C4-2B (cell line): Measurements from ENCODE around the gene PRKCZ.

Experiments
- CTCF ChIP-seq: fragments of 450-650 bp; conservative IDR thresholded peaks from 2 replicates; pipeline ENCODE4 v1.5.1; 2017; ENCODE audit warnings: mild to moderate bottlenecking
- ZFX ChIP-seq: fragments of 450-650 bp; IDR thresholded peaks from 2 replicates; pipeline ENCODE4 v1.6.1; 2017

DNA sequence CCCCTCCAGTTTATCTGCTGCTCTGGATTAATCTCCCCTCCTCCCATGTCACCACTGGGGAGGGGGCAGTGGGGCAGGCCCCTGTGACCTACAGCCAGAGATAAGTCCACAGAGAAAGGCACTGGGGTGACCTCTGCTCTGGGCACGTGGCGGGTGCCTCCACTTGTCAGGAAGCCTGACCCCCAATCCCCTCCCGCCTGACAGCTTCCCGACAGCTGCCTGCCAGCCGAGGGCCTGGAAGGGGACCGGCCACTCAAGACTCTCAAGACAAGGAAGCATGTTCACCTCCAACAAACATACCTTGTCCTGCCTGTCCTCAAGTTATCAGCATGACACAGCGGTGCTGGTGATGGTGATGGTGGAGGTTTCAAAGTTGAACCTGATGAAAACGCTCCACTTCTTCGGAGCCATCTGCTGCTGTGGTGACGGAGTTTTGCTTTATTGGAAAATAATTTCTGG is 147.5 kb downstream of the PRKCZ start:
- TF ChIP-seq CTCF (no peak), ZFX (no peak)
